K562 (cell line): ENCODE results near the gene SMAD5. TPM values are rescaled to one million over a fixed set of nuclear protein-coding genes. Genes with fewer than 3 reads are reported as not detected.

Experiments
- ATAC-seq: fragments of 200-7000 bp; cut with Tn5 transposase; 3 replicates; pipeline ENCODE4 v1.9.1; 2020; ENCODE audit warnings: moderate library complexity
- BruUV-seq: library from RNA; stranded (reverse); fragments of 400-500 nt; replicated peaks from 2 replicates; lab custom pipeline; 2021; lab: Mats Ljungman, UMichigan
- CTCF ChIA-PET: fragments of 300-600 bp; formaldehyde crosslinking; extraction: SDS; loops from one replicate; lab custom pipeline; 2021; ENCODE audit warnings: low intra/inter-chr PET ratio; lab: Yijun Ruan, JAX
- POLR2A ChIA-PET: fragments of 300-600, 350-650 bp; sonication (Branson Sonifier 250); formaldehyde crosslinking; extraction: SDS; loops from one replicate; lab custom pipeline; 2021; ENCODE audit warnings: antibody characterized with exemption, inconsistent platforms; lab: Yijun Ruan, JAX
- DNase-seq, 4 experiments: peaks; one replicate each; pipeline versions ENCODE4 v3.0.0 to v3.0.0-alpha.2; 2011 to 2018; ENCODE audit warnings: low spot score in 3 of 4, mixed read lengths in 3 of 4; ENCODE audit errors: extremely low read depth in 1 of 4
- FAIRE-seq: peaks from 2 replicates; lab custom pipeline; 2011; peaks lifted over from hg19 to GRCh38; lab: Jason Lieb, UNC
- H2AFZ ChIP-seq: 2 replicates; pipeline ENCODE4 v1.6.0; 2011; ENCODE audit warnings: low read depth, low read length, control low read depth, inconsistent platforms
- H3K27ac ChIP-seq: fragments of 200-600 bp; 3 replicates; pipeline ENCODE4 v1.8.0; 2011; ENCODE audit warnings: low read depth, mild to moderate bottlenecking, control low read depth, inconsistent platforms, low read length, moderate library complexity, mixed read lengths; ENCODE audit errors: extremely low read depth
- H3K27me3 ChIP-seq, 2 experiments: fragments of 300-600 bp in 1 of 2; 2 replicates in 1 of 2; 3 replicates in 1 of 2; pipeline versions ENCODE4 v1.6.0 to v1.8.0; 2011; ENCODE audit warnings: inconsistent platforms in 2 of 2, low read length in 2 of 2, mild to moderate bottlenecking in 1 of 2, mixed read lengths in 1 of 2, moderate library complexity in 1 of 2; ENCODE audit not compliant: control insufficient read depth in 2 of 2, insufficient read depth in 2 of 2
- H3K36me3 ChIP-seq: fragments of 300-600 bp; 3 replicates; pipeline ENCODE4 v1.8.0; 2011; ENCODE audit warnings: mild to moderate bottlenecking, low read length, inconsistent platforms; ENCODE audit not compliant: control insufficient read depth, insufficient read depth
- H3K4me1 ChIP-seq, 2 experiments: fragments of 200-600 bp in 1 of 2; replicated peaks in 1 of 2; 2 replicates in 1 of 2; 3 replicates in 1 of 2; pipeline versions ENCODE4 v1.5.1 to v1.8.0; 2011; ENCODE audit warnings: inconsistent platforms in 2 of 2, low read length in 2 of 2, mild to moderate bottlenecking in 1 of 2, mixed read lengths in 1 of 2, moderate library complexity in 1 of 2; ENCODE audit not compliant: control insufficient read depth in 2 of 2, insufficient read depth in 2 of 2
- H3K4me2 ChIP-seq: 2 replicates; pipeline ENCODE4 v1.6.1; 2011; ENCODE audit warnings: low read length, control low read depth, inconsistent platforms, mixed read lengths; ENCODE audit not compliant: insufficient read depth
- H3K4me3 ChIP-seq: fragments of 200-600 bp; sonication (generic), shearing (Covaris generic); 2 replicates; pipeline ENCODE4 v1.5.1; 2016; ENCODE audit warnings: control low read depth, inconsistent platforms
- H3K79me2 ChIP-seq: fragments of 200-600 bp; 3 replicates; pipeline ENCODE4 v1.8.0; 2011; ENCODE audit warnings: low read length, inconsistent platforms; ENCODE audit not compliant: control insufficient read depth, insufficient read depth
- H3K9ac ChIP-seq, 2 experiments: 2 replicates each; pipeline versions ENCODE4 v1.6.0 to v1.6.1; 2011; ENCODE audit warnings: low read depth in 2 of 2, low read length in 2 of 2, control low read depth in 1 of 2, inconsistent platforms in 1 of 2, mild to moderate bottlenecking in 1 of 2, mixed read lengths in 1 of 2; ENCODE audit not compliant: insufficient read depth in 1 of 2
- H3K9me1 ChIP-seq: one replicate; pipeline ENCODE4 v1.6.0; 2011; ENCODE audit warnings: inconsistent platforms, mild to moderate bottlenecking, low read length, moderate library complexity; ENCODE audit not compliant: control insufficient read depth, insufficient read depth
- H3K9me3 ChIP-seq: replicated peaks from 2 replicates; pipeline ENCODE4 v1.5.1; 2011; ENCODE audit warnings: low read depth, low read length, inconsistent platforms; ENCODE audit not compliant: control insufficient read depth, insufficient read depth
- H4K20me1 ChIP-seq: replicated peaks from 2 replicates; pipeline ENCODE4 v1.6.1; 2011; ENCODE audit warnings: low read length, inconsistent platforms, mixed read lengths; ENCODE audit not compliant: control insufficient read depth, insufficient read depth
- E2F4 ChIP-seq: sonication (generic); formaldehyde crosslinking; IDR thresholded peaks from 2 replicates; pipeline ENCODE4 v1.8.0; 2022; ENCODE audit warnings: mild to moderate bottlenecking, low read depth, missing genetic modification reagents
- FOXK2 ChIP-seq, 2 experiments: fragments of 450-650 bp; IDR thresholded peaks in 1 of 2; conservative IDR thresholded peaks in 1 of 2; 2 replicates each; pipeline ENCODE4 v1.6.1; 2016; ENCODE audit warnings: low read depth in 2 of 2, mild to moderate bottlenecking in 1 of 2
- HDAC8 ChIP-seq: fragments of 450-650 bp; IDR thresholded peaks from 2 replicates; pipeline ENCODE4 v1.6.1; 2016; ENCODE audit warnings: mild to moderate bottlenecking, missing genetic modification characterization, moderate library complexity, missing compliant biosample characterization
- HNRNPK ChIP-seq: fragments of 200-400 bp; formaldehyde crosslinking; IDR thresholded peaks from one replicate; pipeline ENCODE4 v1.6.1; 2018; ENCODE audit warnings: mild to moderate bottlenecking, low read depth, low read length; ENCODE audit not compliant: poor library complexity, severe bottlenecking
- KAT8 ChIP-seq: fragments of 450-650 bp; IDR thresholded peaks from 2 replicates; pipeline ENCODE4 v1.6.1; 2016; ENCODE audit warnings: low read depth, mild to moderate bottlenecking
- RFX5 ChIP-seq: IDR thresholded peaks from 2 replicates; pipeline ENCODE4 v1.6.1; 2011; ENCODE audit warnings: low read depth, mild to moderate bottlenecking, improper control_type of control experiment, low read length
- SMC3 ChIP-seq: conservative IDR thresholded peaks from 2 replicates; pipeline ENCODE4 v1.6.1; 2011; ENCODE audit warnings: low read depth, low read length, improper control_type of control experiment; ENCODE audit not compliant: insufficient read depth
- TEAD4 ChIP-seq, 2 experiments: sonication (generic) in 1 of 2; formaldehyde crosslinking in 1 of 2; IDR thresholded peaks; 2 replicates each; pipeline versions ENCODE4 v1.6.1 to v1.8.0; 2012 to 2022; ENCODE audit warnings: borderline replicate concordance in 1 of 2, inconsistent platforms in 1 of 2, low read length in 1 of 2, mild to moderate bottlenecking in 1 of 2, missing genetic modification reagents in 1 of 2
- ZBTB1 ChIP-seq: sonication (generic); formaldehyde crosslinking; IDR thresholded peaks from 2 replicates; pipeline ENCODE4 v1.8.1; 2023; ENCODE audit warnings: missing genetic modification reagents, low read depth, mild to moderate bottlenecking, borderline replicate concordance
- ZNF184 ChIP-seq: sonication (generic); formaldehyde crosslinking; IDR thresholded peaks from 2 replicates; pipeline ENCODE4 v1.5.0; 2020; ENCODE audit warnings: missing genetic modification reagents
- ZNF644 ChIP-seq: fragments of 200-800 bp; sonication (Bioruptor generic); IDR thresholded peaks from 2 replicates; pipeline ENCODE4 v1.6.1; 2016; ENCODE audit warnings: low read depth, missing genetic modification characterization, missing compliant biosample characterization
- WGBS: fragments of 100-300 bp; shearing (Covaris generic); methylation state at CpG from one replicate; pipeline ENCODE4 v1.1.6; 2016; ENCODE audit warnings: low coverage, mixed read lengths; ENCODE audit not compliant: insufficient coverage; ENCODE audit errors: missing lambda C conversion rate; 5-methylcytosine and 5-hydroxymethylcytosine counted together
- in situ Hi-C: fragments of 300-500 bp; cut with MboI; formaldehyde crosslinking; loops from 4 replicates; pipeline ENCODE4 v1.15.0; 2018; ENCODE audit warnings: inconsistent platforms, mixed read lengths
- intact Hi-C: fragments of 100-400 bp; cut with micrococcal nuclease; formaldehyde crosslinking; loops from 2 replicates; pipeline ENCODE4 v1.14.2; 2022
- polyA plus RNA-seq, 8 experiments: library from polyadenylated mRNA; depleted of rRNA in 4 of 8; stranded (reverse) in 5 of 8; unstranded in 3 of 8; fragments of >200 nt; fragmentation: Nextera tagmentation in 2 of 8; fragmentation: Illumina TruSeq in 1 of 8; extraction: Ambion mirVana in 2 of 8; extraction: Trizol in 1 of 8; gene quantifications; 2 replicates each; pipeline versions ENCODE4 v1.2.1 to v1.2.3, GENCODE V29; 2011 to 2014; ENCODE audit warnings: inconsistent platforms in 1 of 8, missing spikeins in 1 of 8
- total RNA-seq, 7 experiments: library from RNA; depleted of rRNA in 6 of 7; stranded (reverse); fragments of >200 nt in 6 of 7; fragmentation: Illumina TruSeq in 2 of 7; extraction: Trizol in 2 of 7; gene quantifications; 2 replicates each; pipeline versions ENCODE4 v1.2.1 to v1.2.3, GENCODE V29; 2011 to 2021; ENCODE audit warnings: low replicate concordance in 1 of 7
- TF ChIP-seq, protein P1 (sequence below): fragments of 450-650 bp; formaldehyde crosslinking; conservative IDR thresholded peaks from 2 replicates; pipeline ENCODE4 v1.4.0; 2022; ENCODE audit warnings: mild to moderate bottlenecking, missing genetic modification characterization
- TF ChIP-seq, protein P2 (sequence below): fragments of 450-650 bp; IDR thresholded peaks from 2 replicates; pipeline ENCODE4 v1.6.1; 2016

The SMAD5 gene
- total and polyA plus RNA-seq, 9 of the 15 experiments (the other 6 are each of a cell fraction or from before 2014, with no cell fraction given) = 12.4 to 53.9 (median 20.3) TPM

- Histone ChIP-seq H3K27me3 (peaks cover 0 to 34% of the 10 kb centered on the region in 2 experiments), H3K9ac (no peak within 1 kb of the TSS; a peak in 1 of 4 replicates), H3K79me2 (no peaks in the 10 kb centered on the region), H3K27ac (no peak within 1 kb of the TSS), H3K4me2 (no peak within 1 kb of the TSS), H4K20me1 (0 out of 2 replicates have a peak, but pooled peaks cover 3% of the 10 kb centered on the region), H3K9me3 (no peaks in the 10 kb centered on the region), H3K36me3 (no peaks in the 10 kb centered on the region), H2AFZ (no peak within 1 kb of the TSS), H3K4me1 (peaks cover 7 to 20% of the 10 kb centered on the region in 2 experiments; a peak in 4 of 5 replicates), H3K9me1 (no peaks in the 10 kb centered on the region), H3K4me3 (no peak within 1 kb of the TSS)
- ATAC-seq = no peak; the same call in 2 of the 3 replicates
- FAIRE-seq = no peak
- 33% methylated on average over 16 of the region's 81 CpGs for WGBS
- intact Hi-C loops (no loop called here), in situ Hi-C loops (no loop called here)
- peak in 2 of 4 experiments; percentile 25 to 26 for DNase-seq
- CTCF ChIA-PET = no interaction called here
- TF ChIP-seq ZBTB1 (CRISPR knock-in tag) (no peak), HNRNPK (no peak), HDAC8 (tag) (no peak), ZNF644 (tag) (no peak), SMC3 (no peak), KAT8 (no peak), FOXK2 (conservative IDR thresholded peaks at IDR 0.05 in 1 of 2, IDR thresholded peaks at IDR 0.05 in 1 of 2; ENCODE audit: low read depth in 2 of 2) (no peak), TEAD4 (IDR thresholded peaks at IDR 0.05; ENCODE audit: low read length) (no peak), TEAD4 (CRISPR knock-in tag; IDR thresholded peaks at IDR 0.05; ENCODE audit: borderline replicate concordance) (no peak), ZNF184 (CRISPR knock-in tag) (no peak), RFX5 (no peak), E2F4 (CRISPR knock-in tag) (no peak)
- TF ChIP-seq, protein P1, sequence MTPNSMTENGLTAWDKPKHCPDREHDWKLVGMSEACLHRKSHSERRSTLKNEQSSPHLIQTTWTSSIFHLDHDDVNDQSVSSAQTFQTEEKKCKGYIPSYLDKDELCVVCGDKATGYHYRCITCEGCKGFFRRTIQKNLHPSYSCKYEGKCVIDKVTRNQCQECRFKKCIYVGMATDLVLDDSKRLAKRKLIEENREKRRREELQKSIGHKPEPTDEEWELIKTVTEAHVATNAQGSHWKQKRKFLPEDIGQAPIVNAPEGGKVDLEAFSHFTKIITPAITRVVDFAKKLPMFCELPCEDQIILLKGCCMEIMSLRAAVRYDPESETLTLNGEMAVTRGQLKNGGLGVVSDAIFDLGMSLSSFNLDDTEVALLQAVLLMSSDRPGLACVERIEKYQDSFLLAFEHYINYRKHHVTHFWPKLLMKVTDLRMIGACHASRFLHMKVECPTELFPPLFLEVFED (CRISPR knock-in tag) = no peak
- TF ChIP-seq, protein P2, sequence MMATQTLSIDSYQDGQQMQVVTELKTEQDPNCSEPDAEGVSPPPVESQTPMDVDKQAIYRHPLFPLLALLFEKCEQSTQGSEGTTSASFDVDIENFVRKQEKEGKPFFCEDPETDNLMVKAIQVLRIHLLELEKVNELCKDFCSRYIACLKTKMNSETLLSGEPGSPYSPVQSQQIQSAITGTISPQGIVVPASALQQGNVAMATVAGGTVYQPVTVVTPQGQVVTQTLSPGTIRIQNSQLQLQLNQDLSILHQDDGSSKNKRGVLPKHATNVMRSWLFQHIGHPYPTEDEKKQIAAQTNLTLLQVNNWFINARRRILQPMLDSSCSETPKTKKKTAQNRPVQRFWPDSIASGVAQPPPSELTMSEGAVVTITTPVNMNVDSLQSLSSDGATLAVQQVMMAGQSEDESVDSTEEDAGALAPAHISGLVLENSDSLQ = no peak
- POLR2A ChIA-PET = no interaction called here
- no TSS peak for BruUV-seq
These were observed 60.1 kb downstream of the SMAD5 start, which contains the start of gene SMIM32 for GRCh38 chr5:136192526-136193321. TSS of gene SMIM32 (minus strand) at chr5:136193162. CDS start at chr5:136192524, 638 bp downstream.
